AG04450 (cell line): ENCODE data around the gene FOXQ1. TPM values are rescaled to one million over a fixed set of nuclear protein-coding genes. Genes with fewer than 3 reads are reported as not detected.

Experiments
- CTCF ChIA-PET: fragments of 300-600, 350-600 bp; formaldehyde crosslinking; extraction: SDS; loops from one replicate; lab custom pipeline; 2022; ENCODE audit warnings: antibody characterized with exemption, inconsistent platforms; lab: Charles Lee
- POLR2A ChIA-PET: fragments of 350-600 bp; formaldehyde crosslinking; extraction: SDS; loops from one replicate; lab custom pipeline; 2021; ENCODE audit warnings: antibody characterized with exemption, inconsistent platforms; lab: Yijun Ruan, JAX
- DNase-seq: peaks from one replicate; pipeline ENCODE4 v3.0.0-alpha.2; 2011; ENCODE audit warnings: low read depth, low spot score
- H3K27ac ChIP-seq: one replicate; pipeline ENCODE4 v1.5.1; 2012; ENCODE audit warnings: low read depth, low read length, control low read depth
- H3K27me3 ChIP-seq: one replicate; pipeline ENCODE4 v1.6.0; 2012; ENCODE audit warnings: low read length; ENCODE audit not compliant: control insufficient read depth, insufficient read depth
- H3K4me3 ChIP-seq: 2 replicates; pipeline ENCODE4 v1.5.1; 2011; ENCODE audit warnings: mild to moderate bottlenecking, low read depth, low read length, control low read depth
- H3K9me3 ChIP-seq: 2 replicates; pipeline ENCODE4 v1.5.1; 2012; ENCODE audit warnings: low read length; ENCODE audit not compliant: control insufficient read depth, insufficient read depth
- polyA plus RNA-seq: library from polyadenylated mRNA; depleted of rRNA; stranded (reverse); fragments of >200 nt; gene quantifications from 2 replicates; pipeline ENCODE4 v1.2.3, GENCODE V29; 2011
- TF ChIP-seq, protein P1 (sequence below): IDR thresholded peaks from 2 replicates; pipeline ENCODE4 v1.5.1; 2011; ENCODE audit warnings: low read depth, low read length, control low read depth, inconsistent platforms

The FOXQ1 gene
- polyA plus RNA-seq, 1 experiment, result 0.07 TPM

DNA sequence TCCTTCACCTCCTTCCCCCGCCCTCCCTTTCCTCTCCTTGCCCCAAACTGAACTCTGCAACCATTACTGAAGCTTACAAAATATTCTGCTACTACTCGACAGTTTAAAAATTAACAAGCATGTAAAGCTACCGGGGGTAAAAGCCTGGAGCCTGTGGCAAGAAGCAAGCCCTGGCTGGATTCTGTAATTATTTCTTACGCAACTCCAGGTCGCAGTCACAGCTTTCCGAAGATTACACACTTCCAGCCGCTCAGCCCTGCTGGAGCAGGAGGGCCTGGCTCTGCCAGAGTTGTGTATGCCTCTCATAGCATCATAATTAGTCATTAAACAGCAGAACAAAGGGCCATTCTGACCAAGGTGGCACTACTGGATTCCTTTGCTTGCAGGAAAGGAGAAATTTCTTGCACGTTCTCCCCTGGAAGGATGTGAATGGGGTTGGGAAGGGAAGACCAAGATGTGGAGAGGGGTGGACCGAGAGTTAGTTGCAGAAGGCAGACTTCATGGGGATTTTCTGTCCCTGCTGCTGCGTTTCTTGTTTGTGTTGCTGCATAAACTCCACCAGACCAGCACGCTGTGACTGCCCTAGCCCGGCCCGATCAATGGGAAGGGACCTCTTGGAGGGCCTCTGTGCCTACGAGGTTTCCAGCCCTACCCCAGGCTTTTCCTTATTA, 23.6 kb downstream of the FOXQ1 start:
- H3K27ac ChIP-seq, result peak overlapping the region; percentile 31
- H3K4me3 ChIP-seq, result no peak overlapping the region
- CTCF ChIA-PET, result interaction anchor here (0.9 kb wide), 2 partner anchors 11 to 423 kb away, joined by 3 to 4 read pairs; no protein-coding TSS in a partner anchor
- POLR2A ChIA-PET, result interaction anchor here (1.0 kb wide), 1 partner anchor 9 kb away, joined by 4 read pairs; no protein-coding TSS in a partner anchor
- no peaks in the 10 kb centered on the region; the same call in 1 of the 2 replicates for H3K9me3 ChIP-seq
- DNase-seq, result no peak
- no peaks in the 10 kb centered on the region for H3K27me3 ChIP-seq
- TF ChIP-seq, protein P1, sequence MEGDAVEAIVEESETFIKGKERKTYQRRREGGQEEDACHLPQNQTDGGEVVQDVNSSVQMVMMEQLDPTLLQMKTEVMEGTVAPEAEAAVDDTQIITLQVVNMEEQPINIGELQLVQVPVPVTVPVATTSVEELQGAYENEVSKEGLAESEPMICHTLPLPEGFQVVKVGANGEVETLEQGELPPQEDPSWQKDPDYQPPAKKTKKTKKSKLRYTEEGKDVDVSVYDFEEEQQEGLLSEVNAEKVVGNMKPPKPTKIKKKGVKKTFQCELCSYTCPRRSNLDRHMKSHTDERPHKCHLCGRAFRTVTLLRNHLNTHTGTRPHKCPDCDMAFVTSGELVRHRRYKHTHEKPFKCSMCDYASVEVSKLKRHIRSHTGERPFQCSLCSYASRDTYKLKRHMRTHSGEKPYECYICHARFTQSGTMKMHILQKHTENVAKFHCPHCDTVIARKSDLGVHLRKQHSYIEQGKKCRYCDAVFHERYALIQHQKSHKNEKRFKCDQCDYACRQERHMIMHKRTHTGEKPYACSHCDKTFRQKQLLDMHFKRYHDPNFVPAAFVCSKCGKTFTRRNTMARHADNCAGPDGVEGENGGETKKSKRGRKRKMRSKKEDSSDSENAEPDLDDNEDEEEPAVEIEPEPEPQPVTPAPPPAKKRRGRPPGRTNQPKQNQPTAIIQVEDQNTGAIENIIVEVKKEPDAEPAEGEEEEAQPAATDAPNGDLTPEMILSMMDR, result no peak

DNA sequence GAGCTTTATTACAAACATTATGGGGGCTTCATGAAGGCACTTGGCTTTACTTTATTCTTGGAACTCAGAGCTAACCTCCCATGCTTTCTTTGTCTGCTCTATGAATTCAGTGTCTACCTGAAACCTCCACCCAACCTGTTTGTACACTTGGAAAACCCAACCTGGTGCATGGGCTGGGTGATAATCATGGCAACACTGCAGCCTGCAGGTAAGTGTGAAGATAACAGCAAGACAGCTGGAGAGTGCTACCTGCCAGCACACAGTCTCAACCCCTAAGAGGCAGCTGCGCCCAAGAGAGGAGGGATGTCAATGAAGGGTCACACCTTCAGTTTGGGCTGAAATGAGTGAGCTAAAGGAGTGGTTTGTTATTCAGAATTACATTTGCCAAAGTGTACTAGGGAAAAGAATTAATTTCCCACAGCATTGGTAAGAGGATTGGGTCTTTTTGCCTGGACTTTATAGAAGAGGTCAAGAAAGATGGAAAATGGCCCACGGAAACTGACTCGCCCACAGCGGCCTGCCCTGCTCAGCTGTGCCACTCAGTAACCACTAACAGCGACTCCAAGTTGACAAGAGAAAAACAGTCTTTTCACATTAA, 24.4 kb downstream of the FOXQ1 start:
- no peaks in the 10 kb centered on the region for H3K9me3 ChIP-seq
- DNase-seq, result no peak
- H3K27me3 ChIP-seq, result no peaks in the 10 kb centered on the region
- H3K4me3 ChIP-seq, result no peak overlapping the region
- POLR2A ChIA-PET, result no interaction called here
- CTCF ChIA-PET, result interaction anchor here (0.6 to 1.2 kb wide), 5 partner anchors 10 to 539 kb away, joined by 3 to 4 read pairs (median 4); no protein-coding TSS in a partner anchor
- TF ChIP-seq, protein P1, result 0 out of 2 replicates have a peak, but pooled peaks have one; percentile 14
- no peak overlapping the region for H3K27ac ChIP-seq

DNA sequence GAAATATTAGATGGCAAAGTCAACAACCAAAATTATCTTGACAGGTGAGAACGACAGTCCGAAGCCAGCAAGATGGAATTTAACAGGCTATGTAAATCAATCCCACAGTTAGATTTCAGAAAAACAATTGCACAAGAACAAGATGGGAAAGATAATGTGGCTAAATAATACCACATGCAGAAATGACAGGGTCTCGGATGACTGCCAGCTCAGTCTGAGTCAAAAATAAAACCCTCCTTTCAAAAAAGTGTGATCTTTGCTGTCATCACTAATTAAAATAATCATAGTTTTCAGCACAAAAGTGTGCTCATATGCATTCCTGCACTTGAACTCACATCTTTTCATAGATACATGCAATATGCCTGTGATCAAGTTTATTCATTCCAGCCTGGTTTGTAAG, 25.9 kb downstream of the FOXQ1 start:
- Histone ChIP-seq H3K9me3 (no peaks in the 10 kb centered on the region), H3K4me3 (no peak overlapping the region), H3K27ac (no peak overlapping the region), H3K27me3 (no peaks in the 10 kb centered on the region)
- no peak for DNase-seq
- CTCF ChIA-PET, result interaction anchor here (1.2 kb wide), 1 partner anchor 541 kb away, joined by 4 read pairs; no protein-coding TSS in a partner anchor
- POLR2A ChIA-PET, result no interaction called here
- TF ChIP-seq, protein P1, result no peak

DNA sequence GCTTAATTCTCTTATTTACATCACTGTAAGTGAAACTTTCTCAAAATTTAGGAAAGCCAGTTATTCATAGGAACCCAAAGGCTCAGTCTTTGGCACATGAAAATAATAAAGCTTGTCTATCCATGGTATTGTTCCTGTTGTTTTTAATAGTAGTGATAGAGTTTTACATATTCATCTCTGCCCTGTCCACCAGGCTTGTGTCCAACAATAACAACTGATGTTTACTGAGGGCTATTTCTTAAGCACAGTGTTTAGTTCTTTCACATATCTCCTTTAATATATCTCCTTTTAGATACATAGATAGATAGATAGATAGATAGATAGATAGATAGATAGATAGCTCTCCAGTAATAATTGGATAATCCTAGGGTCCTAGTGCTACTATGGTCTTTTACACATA, 34.2 kb downstream of the FOXQ1 start:
- ChIA-PET CTCF (interaction anchor here (1.0 to 1.6 kb wide), 2 partner anchors 10 to 35 kb away, joined by 3 to 12 read pairs; no protein-coding TSS in a partner anchor), POLR2A (interaction anchor here (0.6 kb wide), 1 partner anchor 10 kb away, joined by 5 read pairs; no protein-coding TSS in a partner anchor)
- Histone ChIP-seq H3K27me3 (no peaks in the 10 kb centered on the region), H3K9me3 (no peaks in the 10 kb centered on the region), H3K27ac (no peak overlapping the region), H3K4me3 (no peak overlapping the region)
- TF ChIP-seq, protein P1, result no peak
- no peak for DNase-seq
